ENCODE data around the gene CATSPERZ.

- TF ChIP-seq POLR2A (IDR thresholded peaks at IDR 0.05; ENCODE audit: low read length) (no peak), GATA1 (IDR thresholded peaks at IDR 0.05; ENCODE audit: low read depth, low read length) (no peak)
Observed at GRCh38 chr11:64261556-64262080, 38.5 kb upstream of the CATSPERZ start.
